Pancreas (tissue), 10 donors: ENCODE data around the gene ATP5MC2. TPM values are rescaled to one million over a fixed set of nuclear protein-coding genes. Genes with fewer than 3 reads are reported as not detected.

Experiments
- ATAC-seq, 4 donors: fragments of 200-7000 bp; cut with Tn5 transposase; one replicate each; pipeline versions ENCODE4 v1.8.0 to v1.9.1; 2020; ENCODE audit warnings: mild to moderate bottlenecking in 4 of 4, moderate library complexity in 4 of 4
- DNase-seq, 6 donors: peaks; one replicate each; pipeline ENCODE4 v3.0.0-alpha.2; 2020
- FAIRE-seq: peaks from 2 replicates; lab custom pipeline; 2012; peaks lifted over from hg19 to GRCh38; lab: Jason Lieb, UNC
- H3K27ac ChIP-seq, 4 donors: fragments of 200-600 bp; sonication (generic); 1 replicate in 3 of 4; 2 replicates in 1 of 4; pipeline versions ENCODE4 v1.5.0 to v1.8.0; 2020
- H3K27me3 ChIP-seq, 4 donors: fragments of 200-600 bp; one replicate each; pipeline ENCODE4 v1.8.0; 2021
- H3K36me3 ChIP-seq, 3 donors: fragments of 200-600 bp; sonication (generic) in 1 of 3; one replicate each; pipeline versions ENCODE4 v1.5.0 to v1.8.0; 2020 to 2021
- H3K4me1 ChIP-seq, 3 donors: fragments of 200-600 bp; one replicate each; pipeline ENCODE4 v1.8.0; 2021
- H3K4me3 ChIP-seq, 4 donors: fragments of 200-600 bp; sonication (generic) in 2 of 4; one replicate each; pipeline versions ENCODE4 v1.5.0 to v1.8.0; 2020 to 2021
- H3K9me3 ChIP-seq, 4 donors: fragments of 200-600 bp; one replicate each; pipeline ENCODE4 v1.8.0; 2021
- CTCF ChIP-seq, 4 donors: fragments of 200-600 bp; sonication (generic) in 3 of 4; IDR thresholded peaks; one replicate each; pipeline versions ENCODE4 v1.5.0 to v1.8.0; 2021; ENCODE audit warnings: antibody characterized with exemption in 4 of 4
- WGBS, 2 donors: extraction: QIAGEN DNeasy Blood & Tissue Kit; methylation state at CpG; one replicate each; pipeline ENCODE4 v1.1.7; 2013; 5-methylcytosine and 5-hydroxymethylcytosine counted together
- intact Hi-C, 3 donors: fragments of 100-400 bp; cut with DNase I; formaldehyde crosslinking; loops; one replicate each; pipeline versions ENCODE4 v1.11.1 to v1.14.2; 2022
- polyA plus RNA-seq, 2 donors: library from polyadenylated mRNA; stranded (reverse); fragments of 200-250 nt; gene quantifications; one replicate each; pipeline ENCODE4 v1.2.3, GENCODE V29; 2013
- total RNA-seq, 6 donors: library from RNA; stranded (reverse); fragmentation: NEBNext Ultra II Directional in 4 of 6; extraction: Animal tissue kit (Norgen Biotek cat#: 25700) in 4 of 6; gene quantifications; one replicate each; pipeline versions ENCODE4 v1.2.1 to v1.2.4, GENCODE V29; 2021 to 2023
- donor health status: healthy with polysubstance abuse.
- donor health status: DM: no; HTN: no; CAD: no; lungs with moderate emphysema.
- donor health status: DM: no; HTN: no; CAD: no.
- donor health status: control.
- donor health status: control.
- donor health status: Bipolar disorder and iron deficiency.
- donor health status: DM: yes; HTN: yes; CAD: no.
- donor health status: DM: no; HTN: no; CAD: no.
- donor health status: DM: no; HTN: no; CAD: no.
- donor health status: DM: yes; HTN: yes; CAD: no.

The ATP5MC2 gene
- total and polyA plus RNA-seq, 8 donors: 134 to 350 (median 188) TPM

- H3K4me1 ChIP-seq: peaks cover 3 to 22% (median 16%) of the 10 kb centered on the region in 3 donors
- TF ChIP-seq CTCF (IDR thresholded peaks at IDR 0.05): no peak
- DNase-seq: no peak
- no peaks in the 10 kb centered on the region for H3K9me3 ChIP-seq
- no peaks in the 10 kb centered on the region for H3K27me3 ChIP-seq
- 80 to 85% methylated on average over 11 of the region's 11 CpGs for whole genome bisulfite sequencing, 2 donors
- H3K36me3 ChIP-seq: no peaks in the 10 kb centered on the region
- intact Hi-C loops: no loop called here
- no peak for ATAC-seq
- no peak for FAIRE-seq
- no peak overlapping the region for H3K27ac ChIP-seq
- H3K4me3 ChIP-seq: no peak overlapping the region
Observed at GRCh38 chr12:53627919-53628318, 48.0 kb downstream of the ATP5MC2 start.

GRCh38 chr12:53626702-53627169 is 49.1 kb downstream of the ATP5MC2 start:
- intact Hi-C loops: no loop called here
- peak overlapping the region in 3 of 4 donors; percentile 86 to 97 (median 90) for H3K27ac ChIP-seq
- peak overlapping the region in 3 of 4 donors; percentile 15 to 60 (median 54) for H3K4me3 ChIP-seq
- H3K9me3 ChIP-seq: no peaks in the 10 kb centered on the region
- WGBS, 2 donors: 25 to 28% methylated on average over 6 of the region's 6 CpGs
- H3K36me3 ChIP-seq: no peaks in the 10 kb centered on the region
- TF ChIP-seq CTCF (IDR thresholded peaks at IDR 0.05): no peak
- peaks cover 3 to 29% (median 16%) of the 10 kb centered on the region in 3 donors for H3K4me1 ChIP-seq
- no peak for DNase-seq
- ATAC-seq: no peak
- FAIRE-seq: no peak
- no peaks in the 10 kb centered on the region for H3K27me3 ChIP-seq

- H3K27me3 ChIP-seq: no peaks in the 10 kb centered on the region
- ATAC-seq (peak; percentile 94 to 98 (median 96)), FAIRE-seq (no peak), DNase-seq (peak; percentile 96 to 100 (median 99))
- peak within 1 kb of the TSS; percentile 76 to 97 (median 88) for H3K27ac ChIP-seq
- TF ChIP-seq CTCF (IDR thresholded peaks at IDR 0.05): no peak
- intact Hi-C loops: no loop called here
- peak within 1 kb of the TSS; percentile 24 to 60 (median 45) for H3K4me3 ChIP-seq
- no peaks in the 10 kb centered on the region for H3K9me3 ChIP-seq
- 0% methylated on average over 47 to 48 of the region's 48 CpGs for WGBS, 2 donors
- peaks cover 3 to 29% (median 16%) of the 10 kb centered on the region in 3 donors for H3K4me1 ChIP-seq
- H3K36me3 ChIP-seq: no peaks in the 10 kb centered on the region
Observed at GRCh38 chr12:53625946-53626701, 49.8 kb downstream of the ATP5MC2 start, which contains the start of gene ATF7. ATF7 (minus strand) TSS chr12:53626382; CDS start chr12:53601000, 25,382 bp downstream.

- DNase-seq: no peak
- intact Hi-C loops: no loop called here
Observed at GRCh38 chr12:53625373-53625945, 50.4 kb downstream of the ATP5MC2 start.

More at GRCh38 chr12:53625373-53625945, 50.4 kb downstream of the ATP5MC2 start:
- Histone ChIP-seq H3K4me1 (peaks cover 5 to 29% (median 21%) of the 10 kb centered on the region in 3 donors), H3K27ac (peak overlapping the region; percentile 76 to 97 (median 88)), H3K36me3 (no peaks in the 10 kb centered on the region), H3K9me3 (no peaks in the 10 kb centered on the region), H3K4me3 (peak overlapping the region; percentile 24 to 60 (median 45)), H3K27me3 (no peaks in the 10 kb centered on the region)
- WGBS, 2 donors: 3 to 4% methylated on average over 5 of the region's 5 CpGs
- ATAC-seq (no peak), FAIRE-seq (no peak)
- no peak for TF ChIP-seq CTCF (IDR thresholded peaks at IDR 0.05)
